Measurements from ENCODE around the gene PIP5K1B. TPM values are rescaled to one million over a fixed set of nuclear protein-coding genes. Genes with fewer than 3 reads are reported as not detected.
A peak's percentile ranks its signal among the peaks of the same experiment; 100 is the strongest.

Gene PIP5K1B
- total RNA-seq, 4 donors from 2014 or later, result 0.29 to 8.2 (median 4.1) TPM

- TF ChIP-seq CTCF (IDR thresholded peaks at IDR 0.05), result no peak
- no peak for TF ChIP-seq POLR2A (IDR thresholded peaks at IDR 0.05)
- Histone ChIP-seq H3K4me3 (peak overlapping the region; percentile 78 to 83), H3K36me3 (no peaks in the 10 kb centered on the region), H3K27ac (peak overlapping the region; percentile 92 to 95), H3K27me3 (no peaks in the 10 kb centered on the region), H3K4me1 (peaks cover 5 to 8% of the 10 kb centered on the region in 2 donors), H3K9me3 (no peaks in the 10 kb centered on the region)
- intact Hi-C loops (cut with DNase I; ENCODE audit: low total_unique reads), result no loop called here
- no peak for DNase-seq
These were observed 75.3 kb downstream of the PIP5K1B start for GRCh38 chr9:68780380-68780712.

GRCh38 chr9:68780720-68781119, 75.7 kb downstream of the PIP5K1B start:
- Histone ChIP-seq H3K27ac (peak overlapping the region; percentile 92 to 95), H3K4me3 (peak overlapping the region; percentile 78 to 83), H3K27me3 (no peaks in the 10 kb centered on the region), H3K9me3 (no peaks in the 10 kb centered on the region), H3K4me1 (peaks cover 5 to 8% of the 10 kb centered on the region in 2 donors), H3K36me3 (no peaks in the 10 kb centered on the region)
- intact Hi-C loops (cut with DNase I; ENCODE audit: low total_unique reads), result no loop called here
- no peak for TF ChIP-seq CTCF (IDR thresholded peaks at IDR 0.05)
- no peak for TF ChIP-seq POLR2A (IDR thresholded peaks at IDR 0.05)
- DNase-seq, result no peak

GRCh38 chr9:68781928-68782327, 76.9 kb downstream of the PIP5K1B start:
- intact Hi-C loops (cut with DNase I; ENCODE audit: low total_unique reads), result no loop called here
- H3K4me3 ChIP-seq, result no peak overlapping the region
- H3K27me3 ChIP-seq, result no peaks in the 10 kb centered on the region
- no peak overlapping the region for H3K27ac ChIP-seq
- no peaks in the 10 kb centered on the region for H3K9me3 ChIP-seq
- peaks cover 5 to 8% of the 10 kb centered on the region in 2 donors for H3K4me1 ChIP-seq
- no peaks in the 10 kb centered on the region for H3K36me3 ChIP-seq
- TF ChIP-seq POLR2A (IDR thresholded peaks at IDR 0.05) (no peak), CTCF (IDR thresholded peaks at IDR 0.05) (no peak)
- DNase-seq, result no peak

- Histone ChIP-seq H3K4me3 (no peak overlapping the region), H3K9me3 (no peaks in the 10 kb centered on the region), H3K27ac (no peak overlapping the region), H3K4me1 (peaks cover 5 to 8% of the 10 kb centered on the region in 2 donors), H3K27me3 (no peaks in the 10 kb centered on the region), H3K36me3 (no peaks in the 10 kb centered on the region)
- intact Hi-C loops (cut with DNase I; ENCODE audit: low total_unique reads), result no loop called here
- DNase-seq, result no peak
- TF ChIP-seq CTCF (IDR thresholded peaks at IDR 0.05) (no peak), POLR2A (IDR thresholded peaks at IDR 0.05) (no peak)
These were observed 77.5 kb downstream of the PIP5K1B start for GRCh38 chr9:68782546-68782945.

- H3K27me3 ChIP-seq, result no peaks in the 10 kb centered on the region
- no peaks in the 10 kb centered on the region for H3K36me3 ChIP-seq
- DNase-seq, result no peak
- H3K4me1 ChIP-seq, result peaks cover 5 to 8% of the 10 kb centered on the region in 2 donors
- intact Hi-C loops (cut with DNase I; ENCODE audit: low total_unique reads), result no loop called here
- TF ChIP-seq POLR2A (IDR thresholded peaks at IDR 0.05), result no peak
- TF ChIP-seq CTCF (IDR thresholded peaks at IDR 0.05), result no peak
- H3K9me3 ChIP-seq, result no peaks in the 10 kb centered on the region
- no peak overlapping the region for H3K27ac ChIP-seq
- no peak overlapping the region for H3K4me3 ChIP-seq
These were observed 80.9 kb downstream of the PIP5K1B start for GRCh38 chr9:68785965-68786364.

All from uterus (tissue), 4 donors.